ENCODE results near the gene PLA2G3. TPM values are rescaled to one million over a fixed set of nuclear protein-coding genes. Genes with fewer than 3 reads are reported as not detected.
A peak's percentile ranks its signal among the peaks of the same experiment; 100 is the strongest.

Gene PLA2G3
- total and polyA plus RNA-seq, 2 of the 8 experiments (the other 6 are each of a cell fraction or from before 2014, with no cell fraction given): 18.1 to 25.9 TPM

- FAIRE-seq (no peak), DNase-seq (ENCODE audit: low read depth in 1 of 2, low spot score in 2 of 2) (no peak)
- TF ChIP-seq BCL11A (IDR thresholded peaks at IDR 0.05; ENCODE audit: low read depth in 2 of 2, low read length in 2 of 2) (no peak), RXRA (IDR thresholded peaks at IDR 0.05; ENCODE audit: insufficient read depth, low read depth, low read length) (no peak), CEBPB (IDR thresholded peaks at IDR 0.05; ENCODE audit: low read depth, low read length) (no peak), RNF2 (IDR thresholded peaks at IDR 0.05; ENCODE audit: borderline replicate concordance, low read depth, low read length, missing control alignments, poor library complexity, severe bottlenecking) (no peak), BRCA1 (IDR thresholded peaks at IDR 0.05; ENCODE audit: low read depth, low read length) (no peak), NANOG (IDR thresholded peaks at IDR 0.05; ENCODE audit: insufficient read depth, low read depth, low read length, poor library complexity, severe bottlenecking) (no peak), CHD2 (IDR thresholded peaks at IDR 0.05; ENCODE audit: low read length) (no peak)
- no peak overlapping the region for H3K27ac ChIP-seq (ENCODE audit: low read depth, low read length)
- H3K79me1 ChIP-seq (ENCODE audit: low read depth, low read length): peaks cover 15% of the 10 kb centered on the region; the same call in 1 of the 2 replicates
- peak overlapping the region in 1 of 4 experiments; percentile 3; a peak in 1 of 7 replicates for H3K9ac ChIP-seq (replicated peaks in 1 of 4; ENCODE audit: extremely low read depth in 1 of 4, low read depth in 3 of 4, low read length in 3 of 4)
- H2AFZ ChIP-seq (ENCODE audit: low read length): no peak overlapping the region
- H3K9me3 ChIP-seq (ENCODE audit: insufficient read depth in 2 of 2, low read depth in 1 of 2, low read length in 1 of 2): no peaks in the 10 kb centered on the region
- peaks cover 12% of the 10 kb centered on the region for H3K23me2 ChIP-seq (ENCODE audit: low read depth, low read length)
- H2BK12ac ChIP-seq (ENCODE audit: low read depth, low read length): no peak overlapping the region
- no peak overlapping the region for H3K14ac ChIP-seq (ENCODE audit: insufficient read length)
- no peak overlapping the region for H2BK20ac ChIP-seq (ENCODE audit: low read length)
- no peaks in the 10 kb centered on the region for H3K27me3 ChIP-seq (replicated peaks in 1 of 4; ENCODE audit: control insufficient read depth in 3 of 4, extremely low read depth in 1 of 4, insufficient read depth in 3 of 4, low read length in 3 of 4)
- H4K5ac ChIP-seq (ENCODE audit: insufficient read length, low read depth, low read length): no peak overlapping the region
- 93% methylated on average over 16 of the region's 16 CpGs; no CpG with 5 or more reads in 1 of the 2 experiments for WGBS, 2 experiments (ENCODE audit: extremely low coverage in 1 of 2, insufficient coverage in 1 of 2, insufficient read length in 1 of 2, insufficient replicate concordance in 2 of 2, low coverage in 1 of 2, low lambda C conversion rate in 2 of 2, missing lambda C conversion rate in 1 of 2)
- H3K18ac ChIP-seq (ENCODE audit: extremely low read depth, low read length): no peak overlapping the region
- H2AK5ac ChIP-seq (ENCODE audit: low read depth, low read length): no peak overlapping the region
- H3K4me3 ChIP-seq (ENCODE audit: extremely low read depth in 1 of 4, insufficient read depth in 2 of 4, low read depth in 3 of 4, low read length in 4 of 4): no peak overlapping the region
- H3K4ac ChIP-seq (replicated peaks; ENCODE audit: insufficient read length, low read depth, low read length): no peak overlapping the region
- H4K91ac ChIP-seq (replicated peaks; ENCODE audit: insufficient read length, low read length): no peak overlapping the region
- H3K23ac ChIP-seq (ENCODE audit: insufficient read length): no peak overlapping the region
- H3K4me1 ChIP-seq (replicated peaks in 1 of 4; ENCODE audit: control insufficient read depth in 3 of 4, insufficient read depth in 4 of 4, low read length in 3 of 4): peaks cover 7 to 25% (median 17%) of the 10 kb centered on the region in 4 experiments
- POLR2A ChIA-PET (ENCODE audit: partially characterized antibody): interaction anchor here (2.7 kb wide), 1 partner anchor 12 kb away, joined by 8 read pairs; no protein-coding TSS in a partner anchor
- no peak overlapping the region for H2BK15ac ChIP-seq (ENCODE audit: low read length)
- CTCF ChIA-PET (ENCODE audit: partially characterized antibody): interaction anchor here (1.2 to 2.2 kb wide), 5 partner anchors 9 to 48 kb away, joined by 3 to 16 read pairs (median 4); partner anchors contain the start of gene INPP5J
- no peak overlapping the region for H3K4me2 ChIP-seq (ENCODE audit: insufficient read depth in 1 of 2, low read depth in 2 of 2, low read length in 2 of 2)
- H3K56ac ChIP-seq (replicated peaks; ENCODE audit: insufficient read length, low read depth, low read length): no peak overlapping the region
- no peak overlapping the region for H2BK120ac ChIP-seq (replicated peaks; ENCODE audit: low read depth, low read length)
- H4K20me1 ChIP-seq (replicated peaks in 1 of 2; ENCODE audit: control insufficient read depth in 1 of 2, insufficient read depth in 2 of 2, low read length in 2 of 2): peaks cover 4 to 23% of the 10 kb centered on the region in 2 experiments
- peaks cover 10 to 29% (median 18%) of the 10 kb centered on the region in 4 experiments; a peak in 7 of 8 replicates for H3K36me3 ChIP-seq (ENCODE audit: control insufficient read depth in 2 of 4, insufficient read depth in 4 of 4, low read length in 3 of 4)
- H2BK5ac ChIP-seq (ENCODE audit: low read depth, low read length): no peak overlapping the region
- peaks cover 0 to 20% of the 10 kb centered on the region in 2 experiments; a peak in 3 of 4 replicates for H3K79me2 ChIP-seq (ENCODE audit: control insufficient read depth in 1 of 2, insufficient read depth in 2 of 2, low read length in 2 of 2)
- no peak overlapping the region for H4K8ac ChIP-seq (ENCODE audit: extremely low read depth, insufficient read depth, low read length)
These were observed 3.6 kb downstream of the PLA2G3 start for GRCh38 chr22:31136711-31137110.

Data from H1 (cell line).